Measurements from ENCODE around the gene TMEFF1. TPM values are rescaled to one million over a fixed set of nuclear protein-coding genes. Genes with fewer than 3 reads are reported as not detected.

Gene TMEFF1
- total RNA-seq, 1 donor from 2014 or later, result 103 TPM

DNA sequence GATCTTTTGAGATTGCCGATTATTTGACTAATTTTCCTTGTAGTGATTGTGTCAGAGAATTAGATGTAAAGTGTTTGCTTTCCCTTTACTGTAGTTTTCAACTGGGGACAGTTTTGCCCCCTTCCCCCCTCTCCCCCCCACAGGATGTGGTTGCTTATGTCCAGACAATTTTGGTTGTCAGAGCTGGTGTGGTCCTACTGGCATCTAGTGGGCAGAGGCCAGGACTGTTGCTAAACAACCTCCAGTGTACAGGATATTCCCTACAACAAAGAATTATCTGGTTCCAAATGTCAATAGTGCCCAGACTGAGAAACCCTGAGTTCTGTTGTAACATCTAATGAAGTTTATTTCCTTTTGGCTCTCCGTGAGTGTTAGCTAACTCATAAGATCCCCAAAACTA lies 20.0 kb downstream of the TMEFF1 start:
- Mint-ChIP-seq H3K36me3 (peaks cover 14% of the 10 kb centered on the region), H3K4me1 (peaks cover 3% of the 10 kb centered on the region), H3K4me3 (no peak overlapping the region), H3K9me3 (peaks cover 5% of the 10 kb centered on the region), H3K27me3 (ENCODE audit: insufficient read depth, low read depth) (no peaks in the 10 kb centered on the region), H3K27ac (no peak overlapping the region)
- Histone ChIP-seq H3K4me2 (no peak overlapping the region), H2AFZ (replicated peaks) (no peak overlapping the region), H3K9me3 (ENCODE audit: low read depth) (no peaks in the 10 kb centered on the region), H3K27ac (no peak overlapping the region), H3K27me3 (no peaks in the 10 kb centered on the region), H3K4me1 (peaks cover 27% of the 10 kb centered on the region), H3K9ac (no peak overlapping the region), H3K79me2 (ENCODE audit: low read depth) (peaks cover 100% of the 10 kb centered on the region), H3F3A (ENCODE audit: low read depth) (peaks cover 8% of the 10 kb centered on the region), H3K4me3 (no peak overlapping the region), H4K20me1 (ENCODE audit: low read depth) (peaks cover 100% of the 10 kb centered on the region), H3K36me3 (no peaks in the 10 kb centered on the region)
- no peak for DNase-seq (ENCODE audit: low spot score)
- TF ChIP-seq EZH2phosphoT487 (IDR thresholded peaks at IDR 0.05), result no peak
- TF ChIP-seq, protein P1, sequence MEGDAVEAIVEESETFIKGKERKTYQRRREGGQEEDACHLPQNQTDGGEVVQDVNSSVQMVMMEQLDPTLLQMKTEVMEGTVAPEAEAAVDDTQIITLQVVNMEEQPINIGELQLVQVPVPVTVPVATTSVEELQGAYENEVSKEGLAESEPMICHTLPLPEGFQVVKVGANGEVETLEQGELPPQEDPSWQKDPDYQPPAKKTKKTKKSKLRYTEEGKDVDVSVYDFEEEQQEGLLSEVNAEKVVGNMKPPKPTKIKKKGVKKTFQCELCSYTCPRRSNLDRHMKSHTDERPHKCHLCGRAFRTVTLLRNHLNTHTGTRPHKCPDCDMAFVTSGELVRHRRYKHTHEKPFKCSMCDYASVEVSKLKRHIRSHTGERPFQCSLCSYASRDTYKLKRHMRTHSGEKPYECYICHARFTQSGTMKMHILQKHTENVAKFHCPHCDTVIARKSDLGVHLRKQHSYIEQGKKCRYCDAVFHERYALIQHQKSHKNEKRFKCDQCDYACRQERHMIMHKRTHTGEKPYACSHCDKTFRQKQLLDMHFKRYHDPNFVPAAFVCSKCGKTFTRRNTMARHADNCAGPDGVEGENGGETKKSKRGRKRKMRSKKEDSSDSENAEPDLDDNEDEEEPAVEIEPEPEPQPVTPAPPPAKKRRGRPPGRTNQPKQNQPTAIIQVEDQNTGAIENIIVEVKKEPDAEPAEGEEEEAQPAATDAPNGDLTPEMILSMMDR (IDR thresholded peaks at IDR 0.05), result peak; percentile 12

DNA sequence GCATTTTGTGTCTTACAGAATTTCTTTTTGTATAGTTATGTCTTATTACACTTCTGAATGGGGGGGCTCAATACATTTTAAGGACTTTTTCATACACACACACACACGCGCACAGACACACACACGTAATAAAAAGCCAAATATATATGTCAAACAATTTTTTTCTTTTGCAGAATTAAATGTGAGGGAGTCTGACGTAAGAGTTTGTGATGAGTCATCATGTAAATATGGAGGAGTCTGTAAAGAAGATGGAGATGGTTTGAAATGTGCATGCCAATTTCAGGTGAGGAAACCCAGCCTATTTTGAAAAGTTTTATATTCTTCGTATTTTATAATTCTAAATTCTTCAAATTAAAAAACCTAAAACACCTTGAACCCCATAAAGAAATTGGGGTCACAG lies 25.6 kb downstream of the TMEFF1 start:
- no peaks in the 10 kb centered on the region for H3K27me3 ChIP-seq
- no peak overlapping the region for H3K27ac ChIP-seq
- peaks cover 9% of the 10 kb centered on the region for H3K4me1 ChIP-seq
- H3K4me2 ChIP-seq, result no peak overlapping the region
- H2AFZ ChIP-seq (replicated peaks), result no peak overlapping the region
- no peak overlapping the region for H3K4me3 Mint-ChIP-seq
- no peaks in the 10 kb centered on the region for H3K27me3 Mint-ChIP-seq (ENCODE audit: insufficient read depth, low read depth)
- H3K4me3 ChIP-seq, result no peak overlapping the region
- peaks cover 92% of the 10 kb centered on the region for H4K20me1 ChIP-seq (ENCODE audit: low read depth)
- H3K4me1 Mint-ChIP-seq, result no peaks in the 10 kb centered on the region
- peaks cover 32% of the 10 kb centered on the region for H3K36me3 Mint-ChIP-seq
- H3K79me2 ChIP-seq (ENCODE audit: low read depth), result peaks cover 100% of the 10 kb centered on the region
- TF ChIP-seq, protein P1 (IDR thresholded peaks at IDR 0.05), result no peak
- no peak for TF ChIP-seq EZH2 (IDR thresholded peaks at IDR 0.05)
- no peak for TF ChIP-seq EZH2phosphoT487 (IDR thresholded peaks at IDR 0.05)
- no peaks in the 10 kb centered on the region for H3K9me3 ChIP-seq (ENCODE audit: low read depth)
- DNase-seq (ENCODE audit: low spot score), result no peak
- no peaks in the 10 kb centered on the region for H3K9me3 Mint-ChIP-seq
- peaks cover 20% of the 10 kb centered on the region for H3K36me3 ChIP-seq
- H3F3A ChIP-seq (ENCODE audit: low read depth), result peaks cover 6% of the 10 kb centered on the region
- H3K9ac ChIP-seq, result no peak overlapping the region
- H3K27ac Mint-ChIP-seq, result no peak overlapping the region

DNA sequence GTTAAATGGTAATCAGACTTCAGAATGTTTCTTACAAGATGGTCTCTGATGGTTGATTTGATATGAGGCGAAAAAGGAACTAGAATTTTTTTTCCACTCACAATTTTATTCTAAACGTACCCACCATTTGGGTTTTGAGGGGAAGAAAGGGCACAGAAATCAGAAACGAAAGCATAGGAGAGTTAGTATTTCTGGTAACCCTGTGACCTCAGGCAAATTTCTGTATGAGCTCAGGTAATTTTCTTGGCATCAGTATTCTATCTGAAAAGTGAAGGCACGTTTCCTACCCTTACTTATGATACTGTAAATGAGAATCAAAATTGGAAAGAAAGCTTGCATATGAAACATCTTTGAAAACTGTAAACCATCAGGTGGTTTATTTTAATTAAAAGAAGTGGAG lies 26.5 kb downstream of the TMEFF1 start:
- Histone ChIP-seq H3K27ac (no peak overlapping the region), H4K20me1 (ENCODE audit: low read depth) (peaks cover 83% of the 10 kb centered on the region), H3K9ac (no peak overlapping the region), H3K36me3 (peaks cover 25% of the 10 kb centered on the region), H3K4me3 (no peak overlapping the region), H3F3A (ENCODE audit: low read depth) (peaks cover 6% of the 10 kb centered on the region), H2AFZ (replicated peaks) (no peak overlapping the region), H3K27me3 (no peaks in the 10 kb centered on the region), H3K4me1 (peaks cover under 1% of the 10 kb centered on the region), H3K79me2 (ENCODE audit: low read depth) (peaks cover 100% of the 10 kb centered on the region), H3K4me2 (no peak overlapping the region), H3K9me3 (ENCODE audit: low read depth) (no peaks in the 10 kb centered on the region)
- Mint-ChIP-seq H3K9me3 (no peaks in the 10 kb centered on the region), H3K27ac (no peak overlapping the region), H3K4me3 (no peak overlapping the region), H3K36me3 (peaks cover 36% of the 10 kb centered on the region), H3K27me3 (ENCODE audit: insufficient read depth, low read depth) (no peaks in the 10 kb centered on the region), H3K4me1 (no peaks in the 10 kb centered on the region)
- TF ChIP-seq EZH2 (IDR thresholded peaks at IDR 0.05), result no peak
- TF ChIP-seq, protein P1 (IDR thresholded peaks at IDR 0.05), result no peak
- no peak for TF ChIP-seq EZH2phosphoT487 (IDR thresholded peaks at IDR 0.05)
- no peak for DNase-seq (ENCODE audit: low spot score)
